Purkinje cell (primary cell): ENCODE measurements around the gene POLD4. TPM values are rescaled to one million over a fixed set of nuclear protein-coding genes. Genes with fewer than 3 reads are reported as not detected.

Source experiments
- polyA plus RNA-seq: library from polyadenylated mRNA; unstranded; fragments of >200 nt; fragmentation: Nextera tagmentation; gene quantifications from 2 replicates; pipeline ENCODE4 v1.2.1, GENCODE V29; 2014

POLD4 gene
- 4.0 TPM in 1 of 2 replicates, not detected in the other for polyA plus RNA-seq

GRCh38 chr11:67353317-67354074 lies at the start of gene POLD4:
TSS of gene POLD4 (minus strand) at chr11:67353546. CDS start at chr11:67353399, 147 bp downstream.

GRCh38 chr11:67401495-67402191 lies 48.3 kb upstream of the POLD4 start, which contains the start of gene PPP1CA:
TSS of gene PPP1CA (minus strand) at chr11:67401858. CDS start at chr11:67401782, 76 bp downstream.

GRCh38 chr11:67391304-67392182 lies 38.2 kb upstream of the POLD4 start, which contains the start of gene RAD9A:
TSS of gene RAD9A (plus strand) at chr11:67391986. CDS start at chr11:67392045, 59 bp downstream.

GRCh38 chr11:67372993-67373647 lies 19.8 kb upstream of the POLD4 start, which contains the start of gene CLCF1:
TSS of gene CLCF1 (minus strand) at chr11:67373598. CDS start at chr11:67373539, 59 bp downstream.

GRCh38 chr11:67303132-67303834 lies 50.1 kb downstream of the POLD4 start, which contains the start of gene SSH3:
TSS of gene SSH3 (plus strand) at chr11:67303530. CDS start at chr11:67303626, 96 bp downstream.

Other genes with a start within 250 kb of the POLD4 start
- gene KDM2A, start 234.3 kb downstream of the POLD4 start, polyA plus RNA-seq, result 7.3 and 8.0 TPM in 2 replicates
- 1.1 and 1.2 TPM in 2 replicates for gene GRK2, start 87.1 kb downstream of the POLD4 start, polyA plus RNA-seq
- gene ANKRD13D, start 64.2 kb downstream of the POLD4 start, polyA plus RNA-seq, result 0.63 and 4.3 TPM in 2 replicates
- 3.2 TPM in 1 of 2 replicates, not detected in the other for gene SSH3, start 50.0 kb downstream of the POLD4 start, polyA plus RNA-seq
- gene CLCF1, start 20.1 kb upstream of the POLD4 start, polyA plus RNA-seq, result not detected in 2 replicates
- 0.35 and 2.5 TPM in 2 replicates for gene RAD9A, start 38.4 kb upstream of the POLD4 start, polyA plus RNA-seq
- gene PPP1CA, start 48.3 kb upstream of the POLD4 start, polyA plus RNA-seq, result 14.0 and 30.5 TPM in 2 replicates
- gene TBC1D10C, start 50.5 kb upstream of the POLD4 start, polyA plus RNA-seq, result not detected in 2 replicates
- 0.39 and 0.41 TPM in 2 replicates for gene CARNS1, start 62.1 kb upstream of the POLD4 start, polyA plus RNA-seq
- 0.66 TPM in 1 of 2 replicates, not detected in the other for gene RPS6KB2, start 74.9 kb upstream of the POLD4 start, polyA plus RNA-seq
- gene PTPRCAP, start 84.1 kb upstream of the POLD4 start, polyA plus RNA-seq, result 1.0 TPM in 1 of 2 replicates, not detected in the other
- 1.5 and 4.7 TPM in 2 replicates for gene CORO1B, start 89.9 kb upstream of the POLD4 start, polyA plus RNA-seq
- gene GPR152, start 99.2 kb upstream of the POLD4 start, polyA plus RNA-seq, result not detected in 2 replicates
- 0.08 and 0.52 TPM in 2 replicates for gene CABP4, start 101.8 kb upstream of the POLD4 start, polyA plus RNA-seq
- 37.1 and 46.2 TPM in 2 replicates for gene TMEM134, start 115.7 kb upstream of the POLD4 start, polyA plus RNA-seq
- 33.2 and 34.2 TPM in 2 replicates for gene AIP, start 129.5 kb upstream of the POLD4 start, polyA plus RNA-seq
- 0.10 and 0.95 TPM in 2 replicates for gene PITPNM1, start 151.8 kb upstream of the POLD4 start, polyA plus RNA-seq
- 30.5 and 34.5 TPM in 2 replicates for gene CDK2AP2, start 154.6 kb upstream of the POLD4 start, polyA plus RNA-seq
- not detected in 2 replicates for gene CABP2, start 169.9 kb upstream of the POLD4 start, polyA plus RNA-seq
- gene GSTP1, start 230.3 kb upstream of the POLD4 start, polyA plus RNA-seq, result 101 and 134 TPM in 2 replicates